HepG2 (cell line): ENCODE measurements around the gene LDLR. TPM values are rescaled to one million over a fixed set of nuclear protein-coding genes. Genes with fewer than 3 reads are reported as not detected.

Experiments used
- AFF4 ChIP-seq: sonication (generic); formaldehyde crosslinking; IDR thresholded peaks from 2 replicates; pipeline ENCODE4 v1.4.0; 2020; ENCODE audit warnings: missing genetic modification reagents
- ATF2 ChIP-seq: sonication (generic); formaldehyde crosslinking; IDR thresholded peaks from 2 replicates; pipeline ENCODE4 v1.4.0; 2020; ENCODE audit warnings: missing genetic modification reagents
- ATF7-NPFF ChIP-seq: sonication (generic); formaldehyde crosslinking; IDR thresholded peaks from 2 replicates; pipeline ENCODE4 v1.8.1; 2023; ENCODE audit warnings: mild to moderate bottlenecking, low read depth, missing genetic modification reagents, moderate library complexity
- CEBPG ChIP-seq: IDR thresholded peaks from 2 replicates; pipeline ENCODE4 v1.6.1; 2016
- KDM6A ChIP-seq: IDR thresholded peaks from 2 replicates; pipeline ENCODE4 v1.6.1; 2016; ENCODE audit warnings: low read depth
- NCOA1 ChIP-seq: sonication (generic); formaldehyde crosslinking; IDR thresholded peaks from 2 replicates; pipeline ENCODE4 v1.9.0; 2021; ENCODE audit warnings: missing genetic modification reagents
- NFIC ChIP-seq: IDR thresholded peaks from 2 replicates; pipeline ENCODE4 v1.6.1; 2012; ENCODE audit warnings: mild to moderate bottlenecking, low read length, inconsistent platforms
- SMARCC2 ChIP-seq: fragments of 450-650 bp; IDR thresholded peaks from 2 replicates; pipeline ENCODE4 v1.6.1; 2017; ENCODE audit warnings: antibody characterized with exemption, mild to moderate bottlenecking
- ZBTB26 ChIP-seq: IDR thresholded peaks from 2 replicates; pipeline ENCODE4 v1.6.1; 2016; ENCODE audit warnings: missing compliant biosample characterization, missing genetic modification reagents, borderline replicate concordance
- ZGPAT ChIP-seq: IDR thresholded peaks from 2 replicates; pipeline ENCODE4 v1.6.1; 2016; ENCODE audit warnings: mild to moderate bottlenecking
- ZNF225 ChIP-seq: sonication (generic); formaldehyde crosslinking; IDR thresholded peaks from 2 replicates; pipeline ENCODE4 v1.4.0; 2020; ENCODE audit warnings: mild to moderate bottlenecking, missing genetic modification reagents
- ZNF274 ChIP-seq: sonication (generic); formaldehyde crosslinking; IDR thresholded peaks from 2 replicates; pipeline ENCODE4 v1.5.1; 2020; ENCODE audit warnings: mild to moderate bottlenecking, missing genetic modification reagents
- polyA plus RNA-seq, 8 experiments: library from polyadenylated mRNA; depleted of rRNA in 3 of 8; stranded (reverse) in 7 of 8; unstranded in 1 of 8; fragments of >200 nt; fragmentation: Illumina TruSeq in 4 of 8; extraction: Trizol in 4 of 8; gene quantifications; 2 replicates each; pipeline versions ENCODE4 v1.2.1 to v1.2.3, GENCODE V29; 2011 to 2016; ENCODE audit warnings: low read depth in 4 of 8, missing spikeins in 1 of 8, mixed read lengths in 1 of 8; ENCODE audit not compliant: insufficient read depth in 1 of 8
- total RNA-seq, 5 experiments: library from RNA; depleted of rRNA; stranded (reverse); fragments of >200 nt; fragmentation: Illumina TruSeq; extraction: Trizol; gene quantifications; 2 replicates each; pipeline ENCODE4 v1.2.3, GENCODE V29; 2016; ENCODE audit warnings: low read depth in 1 of 5

Gene LDLR
- total and polyA plus RNA-seq, 2 of the 13 experiments (the other 11 are each of a cell fraction or from before 2014, with no cell fraction given), result 51.6 to 92.5 TPM

GRCh38 chr19:11155373-11156120 is 66.3 kb downstream of the LDLR start, which contains the start of gene SPC24 (continued):
- TF ChIP-seq AFF4 (CRISPR knock-in tag) (no peak), KDM6A (CRISPR knock-in tag) (no peak), ZNF225 (CRISPR knock-in tag) (no peak), NFIC (no peak), ATF7-NPFF (CRISPR knock-in tag) (peak; percentile 94), NCOA1 (CRISPR knock-in tag) (peak; percentile 69; the same call in 1 of the 2 replicates), ZGPAT (0 out of 2 replicates have a peak, but pooled peaks have one; percentile 12), SMARCC2 (no peak), ZNF274 (0 out of 2 replicates have a peak, but pooled peaks have one; percentile 50), ZBTB26 (no peak; the same call in 1 of the 2 replicates), CEBPG (CRISPR knock-in tag) (0 out of 2 replicates have a peak, but pooled peaks have one; percentile 6), ATF2 (CRISPR knock-in tag) (peak; percentile 25; the same call in 1 of the 2 replicates)
